NCI-H2029 (cell line): ENCODE results near the gene ROR2.
"Not testable (repeated sequence)": the region's sequence is repeated elsewhere in the genome, so short reads cannot be mapped to it uniquely, and the experiment has no call there.

Experiments used
- DNase-seq: peaks from one replicate; lab custom pipeline; 2025; lab: John Stamatoyannopoulos, UW

ROR2 gene

DNA sequence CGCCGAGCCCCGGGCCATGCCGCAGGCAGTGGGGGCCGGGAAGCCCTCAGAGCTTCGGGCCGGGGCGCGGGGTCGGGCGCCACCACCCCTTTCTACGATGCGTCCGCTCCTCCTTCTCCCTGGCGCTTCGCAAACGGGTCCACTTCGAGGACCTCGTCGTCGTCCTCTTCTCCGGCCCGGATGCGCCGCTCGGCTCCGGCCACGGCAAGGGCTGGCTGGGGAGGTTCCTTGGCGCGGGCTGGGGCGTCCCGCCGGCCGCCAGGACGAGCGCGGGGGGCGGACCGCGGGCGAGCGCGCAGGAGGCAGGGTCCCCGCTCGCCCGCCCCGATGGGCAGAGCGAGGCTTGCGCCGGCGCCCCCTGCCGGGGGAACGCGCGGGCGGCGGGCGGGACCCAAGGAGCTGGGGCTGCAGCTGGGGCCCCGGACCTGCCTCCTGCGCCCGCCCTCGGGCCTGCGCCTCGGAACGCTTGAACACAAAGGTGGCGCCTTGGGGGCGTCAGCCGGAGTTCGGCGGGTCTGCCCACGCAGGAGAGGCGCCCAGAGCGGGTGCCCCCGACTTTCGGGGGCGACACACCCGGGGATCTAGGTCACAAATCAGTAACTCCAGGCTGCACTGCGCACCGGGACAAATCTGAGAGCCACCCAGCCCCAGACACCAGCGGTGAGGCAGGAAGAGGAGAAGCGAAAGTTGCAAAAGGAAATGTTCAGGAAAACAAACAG, at the start of gene ROR2:
Gene ROR2, minus strand, starts transcription at position 283 of the 719 bp plus-strand sequence.
- DNase-seq, result no peak

DNA sequence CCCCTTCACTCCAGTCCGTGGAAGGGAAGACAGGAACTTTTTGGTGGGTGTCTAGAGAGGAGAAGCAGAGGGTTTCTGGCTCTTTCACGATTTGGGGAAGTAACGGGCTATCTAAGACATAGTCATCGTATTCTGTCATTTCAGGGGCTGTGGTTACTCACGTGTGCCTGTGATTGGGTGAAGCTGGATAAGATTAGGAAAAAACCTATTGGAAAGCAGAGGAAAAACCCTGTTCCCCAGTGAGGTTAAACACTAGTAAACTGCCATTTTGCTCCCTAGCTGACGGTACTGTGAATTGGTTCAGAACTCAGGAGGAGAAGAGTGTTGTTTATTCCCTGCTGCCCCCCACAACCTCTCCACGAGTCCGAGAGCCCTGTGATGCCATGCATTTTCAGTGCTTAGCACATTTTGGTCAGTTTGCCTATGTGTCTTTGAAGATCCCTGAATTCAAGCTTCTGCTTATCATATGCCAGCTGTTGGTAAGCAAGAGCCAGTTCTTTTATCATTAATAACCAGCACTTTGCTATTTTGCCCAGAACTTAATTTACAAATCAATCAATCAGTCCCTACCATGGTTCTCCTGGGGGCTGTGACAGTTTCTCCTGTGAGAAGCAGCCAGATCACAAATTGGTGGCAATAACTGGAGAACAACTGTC, 45.1 kb upstream of the ROR2 start:
- DNase-seq, result no peak

DNA sequence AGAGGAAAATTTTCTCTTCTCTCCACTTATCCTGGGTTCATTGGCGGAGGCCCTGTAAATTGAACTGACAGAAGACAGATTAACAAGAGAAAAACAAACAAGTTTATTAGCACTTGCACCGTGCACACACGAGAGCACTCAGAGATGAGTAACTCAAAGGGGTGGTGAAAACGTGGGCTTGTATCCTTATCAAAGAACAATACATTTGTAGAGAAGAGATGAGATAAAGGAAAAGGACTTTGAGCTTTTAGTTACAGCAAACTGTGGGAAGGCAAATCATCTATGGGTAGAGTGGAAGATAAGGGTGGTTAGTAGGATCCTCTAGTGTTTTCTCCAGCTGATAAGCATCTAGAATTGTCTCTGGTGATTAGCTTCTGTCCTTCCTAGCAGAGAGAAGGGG, 44.4 kb upstream of the ROR2 start:
- DNase-seq, result peak; percentile 60

DNA sequence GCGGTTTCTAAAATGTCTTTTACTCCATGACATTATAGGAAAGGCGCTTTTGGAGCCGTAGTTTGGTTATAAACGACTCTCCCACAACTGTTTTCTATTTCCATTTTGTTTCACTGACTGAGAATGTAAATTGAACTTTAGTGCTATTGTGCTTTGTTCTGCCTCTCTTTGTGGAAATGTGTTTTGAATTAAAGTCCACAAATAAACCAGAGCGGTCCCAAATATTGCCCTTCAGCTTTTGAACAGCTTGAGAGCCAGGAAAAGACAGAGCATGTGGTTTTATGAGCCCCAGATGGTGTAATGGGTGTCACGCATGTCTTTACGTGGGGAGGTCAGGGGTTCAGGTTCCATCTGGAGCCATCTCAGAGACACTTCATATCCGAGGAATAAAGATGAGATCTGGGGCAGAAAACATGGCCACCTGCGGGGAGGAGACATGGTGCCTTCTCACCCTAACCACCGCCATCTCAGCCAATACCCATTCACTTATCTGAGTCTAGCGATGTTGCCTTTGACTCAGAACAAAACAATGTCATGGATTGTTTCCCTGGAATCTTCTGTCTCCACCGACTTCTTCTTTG, 42.5 kb upstream of the ROR2 start:
- no peak for DNase-seq

DNA sequence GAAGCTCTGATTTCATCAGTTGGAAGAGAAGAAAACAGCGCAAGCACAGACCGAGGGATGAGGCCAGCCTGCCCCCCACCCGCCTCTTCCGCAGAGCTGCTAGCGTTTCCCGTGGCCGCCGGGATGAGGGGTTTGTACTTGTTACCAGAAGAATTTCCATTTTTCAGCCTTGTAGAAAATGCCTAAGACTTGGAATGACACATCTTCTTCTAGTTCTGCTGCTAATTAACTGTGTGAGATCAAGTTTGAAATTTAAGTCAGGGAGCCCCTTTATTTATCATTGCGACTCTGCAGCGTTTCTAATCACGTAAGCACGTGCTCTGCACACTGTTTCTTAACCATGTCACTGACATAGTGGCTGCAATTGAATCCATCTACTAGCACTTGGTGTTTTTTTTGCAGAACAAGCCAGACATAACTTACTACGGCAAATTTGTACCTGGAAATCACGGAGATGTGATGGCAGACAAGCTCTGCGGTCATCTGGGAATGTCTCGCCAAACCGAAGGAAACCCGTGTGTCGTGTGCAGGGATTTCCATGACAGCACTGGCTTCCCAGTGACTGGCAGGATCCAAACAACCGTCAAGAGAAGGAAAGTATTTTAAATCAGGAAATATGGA, 41.8 kb upstream of the ROR2 start:
- no peak for DNase-seq

DNA sequence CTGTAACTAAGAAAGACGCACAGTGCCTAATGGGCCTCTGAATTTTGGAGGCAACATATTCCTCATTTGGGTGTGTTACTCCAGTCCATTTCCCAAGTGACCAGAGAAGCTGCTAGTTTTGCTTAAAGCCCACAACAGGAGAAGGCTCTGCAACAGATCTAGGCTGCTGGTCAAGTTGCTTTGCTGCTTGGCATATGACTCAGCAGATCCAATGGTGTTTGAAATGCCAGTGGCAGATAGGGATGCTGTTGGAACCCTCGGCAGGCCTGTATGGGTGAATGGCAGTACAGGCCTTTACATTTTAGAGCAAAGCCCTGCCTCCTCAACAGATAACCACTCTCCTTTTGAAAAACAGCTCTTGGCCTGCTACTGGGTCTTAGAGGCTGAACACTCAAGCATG, 36.2 kb upstream of the ROR2 start:
- DNase-seq, result no peak

DNA sequence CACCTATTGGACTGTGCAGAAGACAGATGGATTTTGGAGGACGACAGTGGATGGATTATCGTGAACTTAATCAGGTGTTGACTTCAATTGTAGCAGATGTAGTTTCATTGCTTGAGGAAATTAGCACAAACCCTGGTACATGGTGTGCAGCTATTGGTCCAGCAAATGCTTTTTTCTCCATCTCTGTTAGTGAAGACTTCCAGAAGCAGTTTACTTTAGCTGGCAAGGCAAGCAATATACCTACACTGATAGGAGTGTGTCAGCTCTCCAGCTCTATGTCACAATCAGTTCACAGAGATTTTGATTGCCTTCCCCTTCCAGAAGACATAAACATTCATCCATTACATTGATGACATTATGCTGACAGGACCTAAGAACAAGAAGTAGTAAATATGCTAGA, 35.7 kb upstream of the ROR2 start:
- DNase-seq, result no peak

DNA sequence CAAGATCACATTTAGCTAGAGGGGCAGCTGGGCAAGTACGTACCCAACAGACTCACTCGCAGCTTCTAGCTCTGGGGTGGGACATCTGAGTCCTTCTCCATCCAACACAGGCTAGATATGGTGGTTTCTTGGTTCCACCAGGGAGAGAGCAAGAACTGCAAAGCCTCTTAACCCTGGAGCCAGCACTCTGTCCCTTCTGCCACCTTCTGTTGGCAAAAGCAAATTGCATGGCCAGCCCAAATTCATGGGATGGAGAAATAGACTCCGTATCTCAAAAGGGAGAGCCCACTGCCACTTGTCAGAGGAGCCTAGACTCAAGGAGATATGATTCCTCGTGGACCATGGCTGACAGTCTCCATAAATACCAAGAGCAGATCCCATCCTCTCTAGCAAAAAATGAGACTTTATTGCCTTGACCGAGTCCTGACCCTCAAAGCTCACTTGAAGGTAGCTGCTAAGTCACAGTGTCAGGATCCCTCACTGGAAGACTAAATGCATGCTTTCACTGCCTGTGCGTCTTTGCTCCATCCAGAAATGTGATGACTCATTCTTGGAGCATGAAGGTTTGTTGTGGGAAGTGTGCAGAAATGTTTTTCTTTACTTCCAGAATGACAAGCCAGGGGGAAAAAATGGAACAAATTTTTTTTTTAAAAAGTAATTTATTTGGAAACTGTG, 28.8 kb upstream of the ROR2 start:
- no peak for DNase-seq

DNA sequence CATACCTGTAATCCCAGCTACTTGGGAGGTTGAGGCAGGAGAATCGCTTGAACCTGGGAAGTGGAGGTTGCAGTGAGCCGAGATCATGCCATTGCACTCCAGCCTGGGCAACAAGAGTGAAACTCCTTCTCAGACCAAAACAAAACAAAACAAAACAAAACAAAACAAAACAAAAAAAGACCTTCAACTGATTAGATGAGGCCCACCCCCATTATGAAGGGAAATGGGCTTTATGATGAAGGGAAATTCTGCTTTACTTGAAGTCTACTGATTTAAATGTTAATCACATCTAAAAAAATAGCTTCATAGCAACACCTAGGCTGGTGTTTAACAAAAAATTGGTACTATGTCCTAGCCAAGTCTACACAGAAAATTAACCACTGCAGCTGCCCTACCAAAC, 25.2 kb upstream of the ROR2 start:
- not testable (repeated sequence) for DNase-seq

DNA sequence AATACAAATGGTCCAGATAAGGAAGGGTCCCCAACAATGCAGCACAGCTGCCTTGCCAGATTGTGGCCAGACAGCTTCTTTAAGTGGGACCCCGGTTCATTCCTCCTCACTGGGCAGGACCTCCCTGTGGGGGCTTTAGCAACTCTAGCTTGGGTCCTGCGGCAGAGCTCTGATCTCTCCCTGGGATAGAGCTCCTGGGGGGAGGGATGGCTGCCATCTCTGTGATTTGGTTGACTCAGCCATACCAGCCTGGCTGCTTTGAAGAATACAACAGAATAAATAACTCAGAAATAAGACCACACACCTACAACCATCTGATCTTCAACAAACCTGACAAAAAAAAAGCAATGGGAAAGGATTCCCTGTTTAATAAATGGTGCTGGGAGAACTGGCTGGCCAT, 22.7 kb upstream of the ROR2 start:
- DNase-seq, result no peak

DNA sequence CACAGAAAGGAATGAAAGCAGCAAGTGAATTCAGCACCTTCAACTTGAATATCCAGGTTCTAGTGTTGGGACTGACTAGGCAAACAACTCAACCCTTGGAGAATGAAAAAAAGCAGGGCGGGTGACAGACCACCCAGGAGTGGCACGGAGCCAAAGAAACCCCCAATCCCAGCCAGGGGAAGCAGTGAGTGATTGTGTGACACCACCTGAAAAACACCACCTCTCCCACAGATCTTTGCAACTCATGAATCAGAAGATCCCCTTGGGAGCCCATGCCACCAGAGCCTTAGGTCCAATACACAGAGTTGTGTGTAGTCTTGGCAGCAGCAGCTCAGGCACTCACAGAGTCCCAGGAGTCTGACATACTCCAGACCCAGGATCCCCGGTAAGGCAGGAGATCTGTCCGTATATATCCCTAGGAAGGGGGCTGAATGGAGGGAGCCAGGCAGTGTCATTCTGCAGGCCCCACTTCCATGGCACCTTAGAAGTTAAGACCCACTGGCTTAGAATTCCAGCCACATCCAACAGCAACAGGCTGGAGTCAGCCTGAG, 22.1 kb upstream of the ROR2 start:
- no peak for DNase-seq

DNA sequence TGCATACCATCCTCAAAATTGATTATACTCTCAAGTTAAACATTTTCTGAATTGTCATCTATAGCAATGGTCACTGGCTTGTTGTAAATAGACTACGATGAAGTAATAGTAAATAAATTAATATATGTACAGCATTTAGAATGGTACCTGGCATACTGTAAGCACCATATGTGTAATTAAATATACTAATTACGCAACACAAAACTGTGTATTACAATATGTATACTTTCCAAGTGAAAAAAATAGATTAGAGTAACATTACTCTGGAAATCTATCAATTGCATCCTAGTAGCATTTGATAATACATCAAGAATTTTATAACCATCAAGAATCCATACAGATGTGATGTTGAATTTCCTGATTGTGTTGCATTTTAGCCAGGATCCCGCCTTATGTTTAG, 17.2 kb upstream of the ROR2 start:
- no peak for DNase-seq

DNA sequence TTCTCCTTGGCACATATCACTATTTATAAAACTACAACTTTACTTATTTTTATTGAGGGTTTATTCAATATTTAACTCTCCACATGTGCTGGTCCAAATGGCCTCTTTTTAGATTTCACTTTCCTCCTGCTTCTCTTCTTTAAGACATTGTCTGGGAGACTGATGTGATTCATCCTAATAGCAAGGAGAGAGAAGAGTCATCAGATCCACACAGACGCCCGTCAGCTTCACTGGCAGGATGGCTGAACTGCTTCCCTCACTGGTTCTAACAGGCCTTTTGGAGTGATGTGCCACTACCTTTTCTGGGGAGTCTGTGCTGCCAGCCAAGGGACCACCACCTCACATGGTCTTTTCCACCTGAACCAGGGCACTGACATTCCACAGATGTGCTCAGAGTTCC, 16.5 kb upstream of the ROR2 start:
- DNase-seq, result no peak

DNA sequence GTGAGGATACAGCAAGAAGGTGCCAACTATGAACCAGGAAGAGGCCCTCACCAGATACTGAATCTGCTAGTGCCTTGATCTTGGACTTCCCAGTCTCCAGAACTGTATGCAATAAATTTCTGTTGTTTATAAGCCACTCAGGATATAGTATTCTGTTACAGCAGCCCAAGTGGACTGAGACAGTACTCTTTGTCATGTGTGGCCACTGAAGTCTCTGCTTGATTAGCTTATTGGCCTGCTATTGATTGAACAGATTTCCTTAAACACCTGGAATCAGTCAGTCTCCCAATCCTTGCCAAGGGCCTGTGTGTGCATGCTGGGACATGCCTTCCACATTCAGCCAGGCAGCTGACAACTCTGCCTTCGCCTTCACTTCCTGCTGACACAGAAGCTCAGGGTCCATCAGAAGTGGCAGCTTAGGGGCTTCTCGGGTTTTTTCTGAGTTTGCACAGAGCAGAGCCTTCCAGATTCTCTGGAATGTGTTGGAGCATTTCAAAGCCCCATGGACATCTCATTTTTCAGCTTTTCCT, 13.7 kb upstream of the ROR2 start:
- DNase-seq, result no peak

DNA sequence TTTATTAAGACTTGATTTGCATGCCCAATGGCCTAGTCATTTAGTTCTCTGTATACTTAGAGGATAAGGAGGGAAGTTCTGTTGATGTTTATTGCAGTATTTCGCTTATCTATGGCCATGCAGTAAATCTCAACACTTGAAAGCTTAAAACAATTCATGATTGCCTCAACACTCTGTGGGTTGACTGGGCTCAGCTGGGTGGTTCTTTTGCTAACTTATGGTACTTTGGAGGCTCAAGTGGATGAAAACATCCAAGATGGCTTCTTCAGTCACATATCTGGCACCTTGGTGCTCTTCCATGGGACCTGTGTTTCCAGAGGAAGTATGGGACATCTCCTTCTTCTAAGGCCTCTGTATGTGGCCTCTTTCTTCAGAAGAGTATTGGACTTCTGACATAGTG, 10.3 kb upstream of the ROR2 start:
- DNase-seq, result no peak

DNA sequence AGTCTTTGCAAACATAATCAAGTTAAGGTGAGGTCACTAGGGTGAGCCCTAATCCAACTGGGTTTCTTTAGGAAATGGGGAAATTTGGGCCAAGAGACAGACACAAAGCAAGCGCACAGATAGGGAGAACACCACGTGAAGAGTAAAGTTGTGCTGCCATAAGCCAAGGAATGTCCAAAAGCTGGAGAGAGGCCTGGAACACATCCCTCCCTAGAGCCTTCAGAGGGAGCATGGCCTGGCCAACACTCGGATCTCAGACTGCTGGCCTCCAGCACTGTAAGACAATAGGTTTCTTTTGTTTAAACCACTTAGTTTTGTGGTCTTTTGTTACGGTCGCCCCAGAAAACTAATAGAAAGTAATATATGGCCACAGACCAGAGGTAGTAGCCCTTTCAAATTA, 8.1 kb upstream of the ROR2 start:
- DNase-seq, result no peak

DNA sequence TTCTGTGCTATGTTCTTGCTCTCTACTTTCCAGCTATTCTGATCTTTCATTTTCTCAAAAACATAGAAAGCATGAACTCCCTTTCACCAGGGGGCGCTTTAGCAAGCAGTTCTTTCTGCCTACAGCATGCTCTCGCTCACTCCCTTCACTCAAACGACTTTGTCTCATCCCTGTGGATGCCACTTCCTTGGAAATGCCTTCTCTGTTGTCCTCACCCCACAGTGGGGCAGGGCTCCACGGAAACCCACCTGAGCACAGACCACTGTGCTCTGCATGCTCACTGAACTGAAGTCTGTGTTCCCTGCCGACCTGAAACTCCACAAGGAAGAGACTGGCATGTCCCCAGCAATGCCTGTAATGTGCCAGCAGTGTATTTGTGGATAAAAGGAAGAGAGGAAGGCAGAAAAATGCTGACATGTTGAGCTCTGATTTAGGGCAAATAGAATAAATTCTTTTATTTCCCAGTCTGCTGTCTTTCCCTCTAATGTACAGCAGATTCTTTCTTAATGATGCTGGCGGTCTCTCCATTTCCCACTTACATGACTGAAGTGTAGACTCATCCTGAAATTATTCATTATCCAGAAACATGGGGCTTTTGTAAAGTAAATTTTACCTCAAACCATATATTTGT, 4.9 kb upstream of the ROR2 start:
- DNase-seq, result peak; percentile 22

DNA sequence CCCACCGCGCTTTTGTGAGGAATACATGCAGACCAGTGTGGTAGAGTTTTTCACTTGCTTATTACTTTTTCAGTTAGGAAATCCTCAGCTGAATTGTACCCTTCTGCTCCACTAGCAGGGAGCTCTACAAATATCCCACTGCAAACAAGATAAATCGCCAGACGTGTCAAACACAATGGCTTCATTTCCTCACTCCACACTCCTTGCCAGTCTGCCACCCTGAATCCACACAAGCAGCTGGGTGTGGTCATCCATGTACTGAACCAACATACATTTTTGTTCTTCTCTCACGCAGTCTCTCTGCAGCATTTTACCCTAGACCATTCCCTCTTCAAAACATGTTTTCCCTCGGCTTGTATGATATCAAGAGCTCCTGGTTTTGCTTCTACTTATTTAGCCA, 3.7 kb upstream of the ROR2 start:
- peak; percentile 27 for DNase-seq

DNA sequence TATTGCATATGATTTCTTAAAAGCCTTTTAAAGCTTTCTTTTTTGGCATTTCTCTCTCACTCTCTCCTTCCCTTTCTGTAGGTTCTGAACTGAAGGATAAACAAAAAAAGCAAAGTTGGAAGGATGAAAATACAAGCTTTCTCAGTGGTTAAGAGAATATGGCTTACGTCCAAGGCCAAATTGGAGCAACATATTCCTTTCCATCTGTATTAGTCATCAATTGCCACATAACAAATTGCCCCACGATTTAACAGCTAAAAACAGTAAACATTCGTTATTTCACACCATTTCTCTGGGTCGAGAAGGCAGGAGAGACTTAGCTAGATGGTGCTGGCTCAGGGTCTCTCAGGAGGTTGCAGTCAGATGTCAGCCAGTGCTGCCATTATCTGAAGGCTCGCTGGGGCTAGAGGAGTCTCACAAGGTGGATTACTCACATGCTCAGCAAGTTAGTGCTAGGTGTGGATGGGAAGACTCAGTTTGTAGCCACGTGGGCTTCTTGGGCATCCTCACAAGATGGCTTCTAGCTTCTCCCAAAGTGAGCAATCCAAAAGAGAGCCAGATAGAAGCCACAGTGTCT, 2.0 kb upstream of the ROR2 start:
- no peak for DNase-seq

DNA sequence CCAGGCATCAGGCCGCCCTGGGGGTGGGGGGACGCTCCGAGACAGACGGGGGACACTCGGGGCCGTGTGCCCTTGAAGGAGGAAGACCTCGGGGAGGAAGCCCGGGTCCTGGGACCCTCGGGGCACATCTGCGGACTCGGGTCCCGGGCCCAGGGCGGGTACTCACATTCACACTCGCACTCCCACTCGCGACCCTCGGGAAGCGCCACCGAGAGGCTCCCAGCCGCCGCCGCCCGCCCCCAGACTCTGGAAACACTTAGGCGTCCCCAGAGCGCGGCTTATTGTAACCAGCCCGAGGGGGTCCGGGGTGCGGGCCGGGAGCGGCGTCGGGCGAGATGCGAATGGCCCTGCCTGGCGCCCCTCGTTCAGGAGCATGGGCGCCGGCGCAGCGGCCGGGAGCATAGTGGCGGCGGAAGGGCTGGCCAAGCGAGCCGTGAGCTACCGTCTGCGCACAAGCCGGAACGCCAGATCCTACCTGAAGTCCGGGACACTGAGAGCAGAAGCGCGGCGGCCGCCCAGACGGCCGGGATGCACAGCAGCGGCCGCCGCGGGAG, 559 bp downstream of the ROR2 start:
- no peak for DNase-seq
